Measurements from ENCODE around the gene SEMA3F. TPM values are rescaled to one million over a fixed set of nuclear protein-coding genes. Genes with fewer than 3 reads are reported as not detected.
"Not testable (repeated sequence)": the region's sequence is repeated elsewhere in the genome, so short reads cannot be mapped to it uniquely, and the experiment has no call there.

The SEMA3F gene
- polyA plus RNA-seq, 4 donors: 3.0 to 35.7 (median 4.3) TPM

- DNase-seq (no peak), FAIRE-seq (no peak)
- WGBS, 3 donors: 92 to 95% (median 94%) methylated on average over 17 of the region's 17 CpGs
- Histone ChIP-seq H3K27ac (ENCODE audit: low read depth in 1 of 3, low read length in 2 of 3) (no peak overlapping the region), H3K9me3 (ENCODE audit: control insufficient read depth in 2 of 2, insufficient read depth in 1 of 2, low read depth in 1 of 2, low read length in 1 of 2) (no peaks in the 10 kb centered on the region), H3K36me3 (ENCODE audit: control insufficient read depth in 3 of 3, insufficient read depth in 2 of 3, low read depth in 1 of 3, low read length in 3 of 3) (no peaks in the 10 kb centered on the region), H3K27me3 (ENCODE audit: control insufficient read depth in 3 of 3, insufficient read depth in 3 of 3, low read length in 3 of 3) (peaks cover 0 to 46% (median 14%) of the 10 kb centered on the region in 3 donors), H3K4me3 (ENCODE audit: low read depth in 1 of 3, low read length in 3 of 3) (no peak overlapping the region), H3K4me1 (ENCODE audit: control insufficient read depth in 3 of 3, insufficient read depth in 2 of 3, low read depth in 1 of 3, low read length in 2 of 3) (peaks cover 2 to 47% (median 8%) of the 10 kb centered on the region in 3 donors)
These were observed 52.4 kb downstream of the SEMA3F start for GRCh38 chr3:50207359-50208042.

- FAIRE-seq (no peak), DNase-seq (no peak)
- no peak overlapping the region for H3K27ac ChIP-seq (ENCODE audit: low read depth in 1 of 3, low read length in 2 of 3)
- peaks cover 2 to 47% (median 8%) of the 10 kb centered on the region in 3 donors for H3K4me1 ChIP-seq (ENCODE audit: control insufficient read depth in 3 of 3, insufficient read depth in 2 of 3, low read depth in 1 of 3, low read length in 2 of 3)
- H3K27me3 ChIP-seq (ENCODE audit: control insufficient read depth in 3 of 3, insufficient read depth in 3 of 3, low read length in 3 of 3): peaks cover 0 to 35% (median 9%) of the 10 kb centered on the region in 3 donors
- no peaks in the 10 kb centered on the region for H3K9me3 ChIP-seq (ENCODE audit: control insufficient read depth in 2 of 2, insufficient read depth in 1 of 2, low read depth in 1 of 2, low read length in 1 of 2)
- WGBS, 3 donors: 72 to 80% (median 78%) methylated on average over 14 of the region's 14 CpGs
- H3K4me3 ChIP-seq (ENCODE audit: low read depth in 1 of 3, low read length in 3 of 3): no peak overlapping the region
- H3K36me3 ChIP-seq (ENCODE audit: control insufficient read depth in 3 of 3, insufficient read depth in 2 of 3, low read depth in 1 of 3, low read length in 3 of 3): no peaks in the 10 kb centered on the region
These were observed 53.7 kb downstream of the SEMA3F start for GRCh38 chr3:50208677-50209344.

GRCh38 chr3:50210176-50210509 is 55.0 kb downstream of the SEMA3F start:
- DNase-seq (no peak), FAIRE-seq (no peak)
- Histone ChIP-seq H3K4me3 (ENCODE audit: low read depth in 1 of 3, low read length in 3 of 3) (no peak overlapping the region), H3K27ac (ENCODE audit: low read depth in 1 of 3, low read length in 2 of 3) (peak overlapping the region in 2 of 3 donors; percentile 2 to 63), H3K4me1 (ENCODE audit: control insufficient read depth in 3 of 3, insufficient read depth in 2 of 3, low read depth in 1 of 3, low read length in 2 of 3) (peaks cover 2 to 38% (median 8%) of the 10 kb centered on the region in 3 donors), H3K27me3 (ENCODE audit: control insufficient read depth in 3 of 3, insufficient read depth in 3 of 3, low read length in 3 of 3) (peaks cover 0 to 22% (median 2%) of the 10 kb centered on the region in 3 donors), H3K36me3 (ENCODE audit: control insufficient read depth in 3 of 3, insufficient read depth in 2 of 3, low read depth in 1 of 3, low read length in 3 of 3) (no peaks in the 10 kb centered on the region), H3K9me3 (ENCODE audit: control insufficient read depth in 2 of 2, insufficient read depth in 1 of 2, low read depth in 1 of 2, low read length in 1 of 2) (no peaks in the 10 kb centered on the region)
- WGBS, 3 donors: 25 to 72% (median 41%) methylated on average over 5 of the region's 5 CpGs

- DNase-seq (peak; percentile 84 to 86), FAIRE-seq (no peak)
- H3K36me3 ChIP-seq (ENCODE audit: control insufficient read depth in 3 of 3, insufficient read depth in 2 of 3, low read depth in 1 of 3, low read length in 3 of 3): no peaks in the 10 kb centered on the region
- peak overlapping the region; percentile 15 to 75 (median 26) for H3K27ac ChIP-seq (ENCODE audit: low read depth in 1 of 3, low read length in 2 of 3)
- H3K4me3 ChIP-seq (ENCODE audit: low read depth in 1 of 3, low read length in 3 of 3): no peak overlapping the region
- peaks cover 0 to 16% (median 0%) of the 10 kb centered on the region in 3 donors for H3K27me3 ChIP-seq (ENCODE audit: control insufficient read depth in 3 of 3, insufficient read depth in 3 of 3, low read length in 3 of 3)
- peaks cover 2 to 32% (median 6%) of the 10 kb centered on the region in 3 donors for H3K4me1 ChIP-seq (ENCODE audit: control insufficient read depth in 3 of 3, insufficient read depth in 2 of 3, low read depth in 1 of 3, low read length in 2 of 3)
- H3K9me3 ChIP-seq (ENCODE audit: control insufficient read depth in 2 of 2, insufficient read depth in 1 of 2, low read depth in 1 of 2, low read length in 1 of 2): no peaks in the 10 kb centered on the region
- 13 to 65% (median 40%) methylated on average over 12 to 13 of the region's 13 CpGs for WGBS, 3 donors
These were observed 55.6 kb downstream of the SEMA3F start for GRCh38 chr3:50210510-50211367.

- not testable (repeated sequence) for H3K9me3 ChIP-seq (ENCODE audit: control insufficient read depth in 2 of 2, insufficient read depth in 1 of 2, low read depth in 1 of 2, low read length in 1 of 2); FAIRE-seq; H3K36me3 ChIP-seq (ENCODE audit: control insufficient read depth in 3 of 3, insufficient read depth in 2 of 3, low read depth in 1 of 3, low read length in 3 of 3); H3K4me3 ChIP-seq (ENCODE audit: low read depth in 1 of 3, low read length in 3 of 3); DNase-seq
- peak overlapping the region in 2 of 3 donors; percentile 26 to 75 for H3K27ac ChIP-seq (ENCODE audit: low read depth in 1 of 3, low read length in 2 of 3)
- 51 to 80% (median 77%) methylated on average over 5 of the region's 5 CpGs for WGBS, 3 donors
- H3K4me1 ChIP-seq (ENCODE audit: control insufficient read depth in 3 of 3, insufficient read depth in 2 of 3, low read depth in 1 of 3, low read length in 2 of 3): peaks cover 2 to 27% (median 6%) of the 10 kb centered on the region in 3 donors
- H3K27me3 ChIP-seq (ENCODE audit: control insufficient read depth in 3 of 3, insufficient read depth in 3 of 3, low read length in 3 of 3): peaks cover 0 to 10% (median 0%) of the 10 kb centered on the region in 3 donors
These were observed 56.2 kb downstream of the SEMA3F start for GRCh38 chr3:50211368-50211717.

GRCh38 chr3:50211930-50212329 is 56.8 kb downstream of the SEMA3F start:
- Histone ChIP-seq H3K4me3 (ENCODE audit: low read depth in 1 of 3, low read length in 3 of 3) (no peak overlapping the region), H3K27me3 (ENCODE audit: control insufficient read depth in 3 of 3, insufficient read depth in 3 of 3, low read length in 3 of 3) (peaks cover 0 to 4% (median 0%) of the 10 kb centered on the region in 3 donors), H3K4me1 (ENCODE audit: control insufficient read depth in 3 of 3, insufficient read depth in 2 of 3, low read depth in 1 of 3, low read length in 2 of 3) (peaks cover 2 to 27% (median 6%) of the 10 kb centered on the region in 3 donors), H3K27ac (ENCODE audit: low read depth in 1 of 3, low read length in 2 of 3) (no peak overlapping the region), H3K36me3 (ENCODE audit: control insufficient read depth in 3 of 3, insufficient read depth in 2 of 3, low read depth in 1 of 3, low read length in 3 of 3) (no peaks in the 10 kb centered on the region), H3K9me3 (ENCODE audit: control insufficient read depth in 2 of 2, insufficient read depth in 1 of 2, low read depth in 1 of 2, low read length in 1 of 2) (no peaks in the 10 kb centered on the region)
- DNase-seq (no peak), FAIRE-seq (no peak)
- WGBS, 3 donors: 56 to 82% (median 68%) methylated on average over 2 of the region's 2 CpGs

- DNase-seq (no peak), FAIRE-seq (no peak)
- Histone ChIP-seq H3K9me3 (ENCODE audit: control insufficient read depth in 2 of 2, insufficient read depth in 1 of 2, low read depth in 1 of 2, low read length in 1 of 2) (no peaks in the 10 kb centered on the region), H3K4me1 (ENCODE audit: control insufficient read depth in 3 of 3, insufficient read depth in 2 of 3, low read depth in 1 of 3, low read length in 2 of 3) (peaks cover 2 to 27% (median 6%) of the 10 kb centered on the region in 3 donors), H3K27ac (ENCODE audit: low read depth in 1 of 3, low read length in 2 of 3) (no peak overlapping the region), H3K36me3 (ENCODE audit: control insufficient read depth in 3 of 3, insufficient read depth in 2 of 3, low read depth in 1 of 3, low read length in 3 of 3) (no peaks in the 10 kb centered on the region), H3K27me3 (ENCODE audit: control insufficient read depth in 3 of 3, insufficient read depth in 3 of 3, low read length in 3 of 3) (peaks cover 0 to 2% (median 0%) of the 10 kb centered on the region in 3 donors), H3K4me3 (ENCODE audit: low read depth in 1 of 3, low read length in 3 of 3) (no peak overlapping the region)
- WGBS, 3 donors: 73 to 86% (median 78%) methylated on average over 4 of the region's 4 CpGs
These were observed 57.4 kb downstream of the SEMA3F start for GRCh38 chr3:50212502-50212901.

- Histone ChIP-seq H3K36me3 (ENCODE audit: control insufficient read depth in 3 of 3, insufficient read depth in 2 of 3, low read depth in 1 of 3, low read length in 3 of 3) (no peaks in the 10 kb centered on the region), H3K9me3 (ENCODE audit: control insufficient read depth in 2 of 2, insufficient read depth in 1 of 2, low read depth in 1 of 2, low read length in 1 of 2) (no peaks in the 10 kb centered on the region), H3K27ac (ENCODE audit: low read depth in 1 of 3, low read length in 2 of 3) (no peak overlapping the region), H3K4me1 (ENCODE audit: control insufficient read depth in 3 of 3, insufficient read depth in 2 of 3, low read depth in 1 of 3, low read length in 2 of 3) (peaks cover 2 to 27% (median 6%) of the 10 kb centered on the region in 3 donors), H3K27me3 (ENCODE audit: control insufficient read depth in 3 of 3, insufficient read depth in 3 of 3, low read length in 3 of 3) (peaks cover 0 to under 1% (median 0%) of the 10 kb centered on the region in 3 donors), H3K4me3 (ENCODE audit: low read depth in 1 of 3, low read length in 3 of 3) (no peak overlapping the region)
- 48 to 83% (median 56%) methylated on average over 3 of the region's 3 CpGs for WGBS, 3 donors
- DNase-seq (no peak), FAIRE-seq (no peak)
These were observed 57.8 kb downstream of the SEMA3F start for GRCh38 chr3:50212971-50213370.

Measured in small intestine (tissue), 7 donors.